IMR-90 (cell line): Measurements from ENCODE around the gene SLC25A38. TPM values are rescaled to one million over a fixed set of nuclear protein-coding genes. Genes with fewer than 3 reads are reported as not detected.

Experiments
- ATAC-seq: fragments of 200-7000 bp; cut with Tn5 transposase; 2 replicates; pipeline ENCODE4 v1.9.1; 2020; ENCODE audit warnings: low read depth, mild to moderate bottlenecking, moderate library complexity
- BruUV-seq: library from RNA; stranded (reverse); fragments of 400-500 nt; replicated peaks from 2 replicates; lab custom pipeline; 2021; lab: Mats Ljungman, UMichigan
- CTCF ChIA-PET: fragments of 300-600 bp; formaldehyde crosslinking; extraction: SDS; loops from one replicate; lab custom pipeline; 2021; ENCODE audit warnings: antibody characterized with exemption; lab: Yijun Ruan, JAX
- POLR2A ChIA-PET: fragments of 300-600 bp; sonication (Branson Sonifier 250); formaldehyde crosslinking; loops from one replicate; lab custom pipeline; 2022; ENCODE audit warnings: antibody characterized with exemption; ENCODE audit not compliant: unreplicated experiment; lab: Charles Lee
- DNase-seq: peaks from one replicate; pipeline ENCODE4 v3.0.0; 2013
- H2AFZ ChIP-seq: replicated peaks from 2 replicates; pipeline ENCODE3; 2013; ENCODE audit warnings: low read length, mild to moderate bottlenecking; ENCODE audit not compliant: poor library complexity
- H2AK5ac ChIP-seq: 2 replicates; pipeline ENCODE4 v1.6.1; 2013; ENCODE audit warnings: low read depth, low read length, inconsistent platforms
- H2AK9ac ChIP-seq: replicated peaks from 2 replicates; pipeline ENCODE3; 2013; ENCODE audit warnings: mild to moderate bottlenecking, low read depth, low read length, moderate library complexity; ENCODE audit not compliant: poor library complexity
- H2BK120ac ChIP-seq: 2 replicates; pipeline ENCODE4 v1.6.1; 2013; ENCODE audit warnings: low read depth, low read length, inconsistent platforms
- H2BK15ac ChIP-seq: 3 replicates; pipeline ENCODE4 v1.6.1; 2013; ENCODE audit warnings: low read depth, low read length, inconsistent platforms
- H2BK20ac ChIP-seq: 2 replicates; pipeline ENCODE4 v1.6.1; 2013; ENCODE audit warnings: low read depth, mild to moderate bottlenecking, inconsistent platforms, low read length, moderate library complexity
- H2BK5ac ChIP-seq: 2 replicates; pipeline ENCODE4 v1.6.1; 2013; ENCODE audit warnings: mild to moderate bottlenecking, low read depth, low read length, inconsistent platforms; ENCODE audit not compliant: poor library complexity, severe bottlenecking
- H3K14ac ChIP-seq: replicated peaks from 2 replicates; pipeline ENCODE4 v1.6.1; 2013; ENCODE audit warnings: low read depth, low read length, inconsistent platforms
- H3K18ac ChIP-seq: 2 replicates; pipeline ENCODE4 v1.6.1; 2013; ENCODE audit warnings: low read depth, low read length, control low read depth
- H3K23ac ChIP-seq: 2 replicates; pipeline ENCODE4 v1.6.1; 2013; ENCODE audit warnings: low read depth, low read length, inconsistent platforms
- H3K27ac ChIP-seq: 2 replicates; pipeline ENCODE4 v1.5.1; 2013; ENCODE audit warnings: mild to moderate bottlenecking, control low read depth, low read length; ENCODE audit not compliant: insufficient read depth
- H3K27me3 ChIP-seq: 2 replicates; pipeline ENCODE4 v1.6.1; 2013; ENCODE audit warnings: low read length; ENCODE audit not compliant: control insufficient read depth, insufficient read depth
- H3K36me3 ChIP-seq: 2 replicates; pipeline ENCODE4 v1.6.1; 2013; ENCODE audit warnings: low read length, mixed read lengths; ENCODE audit not compliant: control insufficient read depth, insufficient read depth
- H3K4ac ChIP-seq: 2 replicates; pipeline ENCODE4 v1.6.1; 2013; ENCODE audit warnings: low read depth, low read length, inconsistent platforms
- H3K4me1 ChIP-seq: 2 replicates; pipeline ENCODE4 v1.6.1; 2013; ENCODE audit warnings: low read length, mixed read lengths; ENCODE audit not compliant: control insufficient read depth, insufficient read depth
- H3K4me2 ChIP-seq: 2 replicates; pipeline ENCODE4 v1.6.1; 2013; ENCODE audit warnings: low read depth, mild to moderate bottlenecking, control low read depth, low read length, moderate library complexity
- H3K4me3 ChIP-seq: 2 replicates; pipeline ENCODE4 v1.5.1; 2013; ENCODE audit warnings: low read depth, mild to moderate bottlenecking, control low read depth, low read length, moderate library complexity; ENCODE audit not compliant: insufficient read depth
- H3K56ac ChIP-seq: 2 replicates; pipeline ENCODE4 v1.6.1; 2013; ENCODE audit warnings: low read length, inconsistent platforms; ENCODE audit not compliant: insufficient read depth; ENCODE audit errors: extremely low read depth
- H3K79me1 ChIP-seq, 2 experiments: 2 replicates each; pipeline ENCODE4 v1.6.1; 2013; ENCODE audit warnings: low read length in 2 of 2, inconsistent platforms in 1 of 2, low read depth in 1 of 2
- H3K9ac ChIP-seq: 2 replicates; pipeline ENCODE4 v1.6.1; 2013; ENCODE audit warnings: low read depth, low read length, control low read depth
- H3K9me1 ChIP-seq: 2 replicates; pipeline ENCODE4 v1.6.1; 2013; ENCODE audit warnings: low read length, inconsistent platforms; ENCODE audit not compliant: insufficient read depth
- H3K9me3 ChIP-seq: 2 replicates; pipeline ENCODE4 v1.6.1; 2013; ENCODE audit warnings: low read length; ENCODE audit not compliant: control insufficient read depth, insufficient read depth
- H4K20me1 ChIP-seq: 2 replicates; pipeline ENCODE4 v1.6.1; 2013; ENCODE audit warnings: low read length, inconsistent platforms; ENCODE audit not compliant: insufficient read depth
- H4K5ac ChIP-seq: 2 replicates; pipeline ENCODE4 v1.6.1; 2013; ENCODE audit warnings: mild to moderate bottlenecking, low read depth, low read length, control low read depth
- H4K8ac ChIP-seq, 2 experiments: 2 replicates each; pipeline ENCODE4 v1.6.1; 2013; ENCODE audit warnings: low read depth in 2 of 2, low read length in 2 of 2, control low read depth in 1 of 2, inconsistent platforms in 1 of 2
- H4K91ac ChIP-seq: 2 replicates; pipeline ENCODE4 v1.6.1; 2013; ENCODE audit warnings: low read depth, low read length, inconsistent platforms; ENCODE audit not compliant: insufficient read depth
- BHLHE40 ChIP-seq: fragments of 150-350 bp; IDR thresholded peaks from 2 replicates; pipeline ENCODE4 v1.6.1; 2016; ENCODE audit warnings: mild to moderate bottlenecking, low read depth, low read length
- CEBPB ChIP-seq: IDR thresholded peaks from 2 replicates; pipeline ENCODE4 v1.6.1; 2012; ENCODE audit warnings: low read depth, low read length, improper control_type of control experiment
- CHD1 ChIP-seq: IDR thresholded peaks from 2 replicates; pipeline ENCODE4 v1.6.1; 2012; ENCODE audit warnings: low read depth, low read length, improper control_type of control experiment
- CTCF ChIP-seq: conservative IDR thresholded peaks from 2 replicates; pipeline ENCODE4 v1.5.1; 2012; ENCODE audit warnings: mild to moderate bottlenecking, low read depth, low read length, improper control_type of control experiment
- MAFK ChIP-seq: IDR thresholded peaks from 2 replicates; pipeline ENCODE4 v1.6.1; 2012; ENCODE audit warnings: low read depth, low read length, improper control_type of control experiment
- MAZ ChIP-seq: IDR thresholded peaks from 2 replicates; pipeline ENCODE4 v1.6.1; 2012; ENCODE audit warnings: low read depth, mild to moderate bottlenecking, low read length, improper control_type of control experiment, moderate library complexity, borderline replicate concordance
- MXI1 ChIP-seq: IDR thresholded peaks from 2 replicates; pipeline ENCODE4 v1.6.1; 2012; ENCODE audit warnings: low read depth, mild to moderate bottlenecking, low read length, moderate library complexity, borderline replicate concordance
- POLR2A ChIP-seq: IDR thresholded peaks from 2 replicates; pipeline ENCODE4 v1.6.1; 2012; ENCODE audit warnings: mild to moderate bottlenecking, low read depth, low read length
- RAD21 ChIP-seq: IDR thresholded peaks from 2 replicates; pipeline ENCODE4 v1.6.1; 2012; ENCODE audit warnings: low read length, improper control_type of control experiment
- RFX5 ChIP-seq: IDR thresholded peaks from 2 replicates; pipeline ENCODE4 v1.8.0; 2012; ENCODE audit warnings: low read depth, mild to moderate bottlenecking, low read length, moderate library complexity
- SMC3 ChIP-seq: fragments of 150-350 bp; IDR thresholded peaks from 2 replicates; pipeline ENCODE4 v1.6.1; 2016; ENCODE audit warnings: low read depth, mild to moderate bottlenecking, antibody characterized with exemption, low read length, moderate library complexity
- USF2 ChIP-seq: fragments of 150-350 bp; IDR thresholded peaks from 2 replicates; pipeline ENCODE4 v1.6.1; 2017; ENCODE audit warnings: mild to moderate bottlenecking, antibody characterized with exemption, low read length, low read depth
- WGBS, 2 experiments: methylation state at CpG; one replicate each; pipeline versions ENCODE4 v1.1.5 to v1.1.7; 2013; ENCODE audit warnings: missing lambda C conversion rate in 2 of 2; ENCODE audit not compliant: insufficient read length in 1 of 2; ENCODE audit errors: extremely low coverage in 2 of 2; 5-methylcytosine and 5-hydroxymethylcytosine counted together
- dilution Hi-C: fragments of 300-500 bp; cut with HindIII; formaldehyde crosslinking; loops from one replicate; pipeline ENCODE4 v1.14.3; 2018; ENCODE audit warnings: low sequenced_read_pairs; ENCODE audit not compliant: unreplicated experiment
- in situ Hi-C: fragments of 300-500 bp; cut with MboI; formaldehyde crosslinking; loops from 3 replicates; pipeline ENCODE4 v1.14.3; 2019; ENCODE audit warnings: low sequenced_read_pairs, inconsistent platforms, mixed read lengths
- intact Hi-C: fragments of 100-400 bp; cut with micrococcal nuclease; formaldehyde crosslinking; loops from 2 replicates; pipeline ENCODE4 v1.10.0; 2022
- polyA plus RNA-seq, 3 experiments: library from polyadenylated mRNA; depleted of rRNA; stranded (reverse); fragments of >200 nt; gene quantifications; 2 replicates each; pipeline ENCODE4 v1.2.3, GENCODE V29; 2012; ENCODE audit warnings: low replicate concordance in 1 of 3
- total RNA-seq: library from RNA; depleted of rRNA; stranded (reverse); fragments of >200 nt; gene quantifications from 2 replicates; pipeline ENCODE4 v1.2.3, GENCODE V29; 2012

Gene SLC25A38
- total and polyA plus RNA-seq, 2 of the 4 experiments (the other 2 are of a cell fraction) = 17.4 to 22.6 TPM

GRCh38 chr3:39339086-39339485 lies 44.1 kb upstream of the SLC25A38 start:
- H4K91ac ChIP-seq = no peak overlapping the region
- no peaks in the 10 kb centered on the region for H3K27me3 ChIP-seq
- H3K9me1 ChIP-seq = no peaks in the 10 kb centered on the region
- H3K4me1 ChIP-seq = no peaks in the 10 kb centered on the region
- no peak overlapping the region for H2AK5ac ChIP-seq
- DNase-seq = no peak
- no peak overlapping the region for H3K18ac ChIP-seq
- BruUV-seq = no TSS peak
- dilution Hi-C loops = no loop called here
- no CpG with 5 or more reads among the region's 1 CpG for WGBS, 2 experiments
- no peak overlapping the region for H3K4ac ChIP-seq
- H3K9ac ChIP-seq = no peak overlapping the region
- TF ChIP-seq BHLHE40 = no peak
- no peak for TF ChIP-seq POLR2A
- no peak for TF ChIP-seq CHD1
- no peak for TF ChIP-seq SMC3
- no peak for TF ChIP-seq CEBPB
- no peak for TF ChIP-seq MAFK
- TF ChIP-seq CTCF = no peak
- no peak for TF ChIP-seq MXI1
- TF ChIP-seq RAD21 = no peak
- no peak for TF ChIP-seq RFX5
- TF ChIP-seq MAZ = no peak
- no peak for TF ChIP-seq USF2
- CTCF ChIA-PET = no interaction called here
- no peak overlapping the region for H2BK5ac ChIP-seq
- no peak overlapping the region for H3K4me3 ChIP-seq
- H3K36me3 ChIP-seq = no peaks in the 10 kb centered on the region
- no peak overlapping the region for H3K27ac ChIP-seq
- intact Hi-C loops = no loop called here
- ATAC-seq = no peak
- no peak overlapping the region for H3K23ac ChIP-seq
- no peak overlapping the region for H4K8ac ChIP-seq
- in situ Hi-C loops = no loop called here
- no peak overlapping the region for H3K56ac ChIP-seq
- no peak overlapping the region for H3K14ac ChIP-seq
- H3K9me3 ChIP-seq = no peaks in the 10 kb centered on the region
- H2BK15ac ChIP-seq = no peak overlapping the region
- H4K5ac ChIP-seq = no peak overlapping the region
- H4K20me1 ChIP-seq = no peaks in the 10 kb centered on the region
- no peak overlapping the region for H2BK120ac ChIP-seq
- H3K79me1 ChIP-seq = no peaks in the 10 kb centered on the region
- no peak overlapping the region for H3K4me2 ChIP-seq
- no peak overlapping the region for H2AFZ ChIP-seq
- POLR2A ChIA-PET = no interaction called here
- no peak overlapping the region for H2AK9ac ChIP-seq
- H2BK20ac ChIP-seq = no peak overlapping the region
